Large intestine (tissue), 3 donors: ENCODE measurements around the gene DCDC2. TPM values are rescaled to one million over a fixed set of nuclear protein-coding genes. Genes with fewer than 3 reads are reported as not detected.
A peak's percentile ranks its signal among the peaks of the same experiment; 100 is the strongest.
"Not testable (repeated sequence)": the region's sequence is repeated elsewhere in the genome, so short reads cannot be mapped to it uniquely, and the experiment has no call there.

Experiments used
- DNase-seq, 2 donors: peaks; one replicate each; pipeline versions ENCODE4 v3.0.0 to v3.0.0-alpha.2; 2013
- H3K27ac ChIP-seq: one replicate; pipeline ENCODE4 v1.5.1; 2013; ENCODE audit warnings: low read length
- H3K27me3 ChIP-seq: 2 replicates; pipeline ENCODE4 v1.6.1; 2013; ENCODE audit warnings: low read length; ENCODE audit not compliant: control insufficient read depth, insufficient read depth
- H3K36me3 ChIP-seq: 2 replicates; pipeline ENCODE4 v1.6.1; 2013; ENCODE audit warnings: low read length; ENCODE audit not compliant: control insufficient read depth, insufficient read depth
- H3K4me1 ChIP-seq: one replicate; pipeline ENCODE4 v1.6.1; 2013; ENCODE audit warnings: low read length; ENCODE audit not compliant: control insufficient read depth, insufficient read depth
- H3K4me3 ChIP-seq: one replicate; pipeline ENCODE4 v1.5.1; 2013; ENCODE audit warnings: low read length
- H3K9me3 ChIP-seq: one replicate; pipeline ENCODE4 v1.6.1; 2013; ENCODE audit warnings: mild to moderate bottlenecking, low read depth, low read length, moderate library complexity; ENCODE audit not compliant: control insufficient read depth
- WGBS: methylation state at CpG from one replicate; pipeline ENCODE4 v1.1.5; 2013; ENCODE audit warnings: low lambda C conversion rate; ENCODE audit not compliant: insufficient coverage; 5-methylcytosine and 5-hydroxymethylcytosine counted together
- polyA plus RNA-seq: library from polyadenylated mRNA; unstranded; fragments of 120-200 nt; gene quantifications from one replicate; pipeline ENCODE4 v1.2.1, GENCODE V29; 2013

Gene DCDC2
- polyA plus RNA-seq, 1 donor, result 8.3 TPM

- no peaks in the 10 kb centered on the region for H3K9me3 ChIP-seq
- no peak overlapping the region for H3K4me3 ChIP-seq
- H3K36me3 ChIP-seq, result no peaks in the 10 kb centered on the region
- no peaks in the 10 kb centered on the region for H3K27me3 ChIP-seq
- no peak overlapping the region for H3K27ac ChIP-seq
- no peaks in the 10 kb centered on the region for H3K4me1 ChIP-seq
- no peak for DNase-seq
These were observed 85.3 kb downstream of the DCDC2 start for GRCh38 chr6:24272553-24272952.

- H3K9me3 ChIP-seq, result no peaks in the 10 kb centered on the region
- H3K4me3 ChIP-seq, result no peak overlapping the region
- no peak for DNase-seq
- H3K4me1 ChIP-seq, result no peaks in the 10 kb centered on the region
- H3K36me3 ChIP-seq, result no peaks in the 10 kb centered on the region
- no CpG with 5 or more reads among the region's 1 CpG for WGBS
- H3K27ac ChIP-seq, result no peak overlapping the region
- no peaks in the 10 kb centered on the region for H3K27me3 ChIP-seq
These were observed 85.7 kb downstream of the DCDC2 start for GRCh38 chr6:24272148-24272547.

GRCh38 chr6:24270011-24270410, 87.8 kb downstream of the DCDC2 start:
- WGBS, result no CpG with 5 or more reads among the region's 1 CpG
- no peak overlapping the region for H3K4me3 ChIP-seq
- no peak overlapping the region for H3K27ac ChIP-seq
- H3K9me3 ChIP-seq, result no peaks in the 10 kb centered on the region
- no peaks in the 10 kb centered on the region for H3K27me3 ChIP-seq
- no peaks in the 10 kb centered on the region for H3K4me1 ChIP-seq
- DNase-seq, result peak in 1 of 2 donors; percentile 22
- H3K36me3 ChIP-seq, result no peaks in the 10 kb centered on the region

DNA sequence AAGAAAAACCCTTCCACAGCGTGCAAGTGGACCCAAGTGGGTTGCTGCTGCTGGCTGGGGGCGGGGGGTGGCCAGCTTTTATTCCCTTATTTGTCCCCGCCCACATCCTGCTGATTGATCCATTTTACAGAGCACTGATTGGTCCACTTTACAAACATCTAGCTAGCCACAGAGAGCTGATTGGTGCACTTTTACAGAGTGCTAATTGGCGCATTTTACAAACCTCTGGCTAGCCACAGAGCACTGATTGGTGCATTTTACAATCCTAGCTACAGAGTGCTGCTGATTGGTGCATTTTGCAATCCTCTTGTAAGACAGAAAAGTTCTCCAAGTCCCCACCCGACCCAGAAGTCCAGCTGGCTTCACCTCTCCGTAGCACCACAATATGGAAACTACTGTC, 99.6 kb downstream of the DCDC2 start:
- H3K4me3 ChIP-seq, H3K27me3 ChIP-seq, H3K27ac ChIP-seq, H3K36me3 ChIP-seq, H3K4me1 ChIP-seq, H3K9me3 ChIP-seq, DNase-seq: not testable (repeated sequence)
- no CpG with 5 or more reads among the region's 6 CpGs for WGBS

- no peaks in the 10 kb centered on the region for H3K27me3 ChIP-seq
- 100% methylated on average over 3 of the region's 4 CpGs for WGBS
- H3K36me3 ChIP-seq, result no peaks in the 10 kb centered on the region
- H3K4me1 ChIP-seq, result no peaks in the 10 kb centered on the region
- H3K9me3 ChIP-seq, result no peaks in the 10 kb centered on the region
- H3K27ac ChIP-seq, result no peak overlapping the region
- DNase-seq, result no peak
- no peak overlapping the region for H3K4me3 ChIP-seq
These were observed 100.6 kb downstream of the DCDC2 start for GRCh38 chr6:24257282-24257681.

GRCh38 chr6:24255676-24256075, 102.2 kb downstream of the DCDC2 start:
- no peaks in the 10 kb centered on the region for H3K27me3 ChIP-seq
- WGBS, result 83% methylated on average over 1 of the region's 1 CpG
- H3K27ac ChIP-seq, result no peak overlapping the region
- no peaks in the 10 kb centered on the region for H3K4me1 ChIP-seq
- no peak overlapping the region for H3K4me3 ChIP-seq
- H3K9me3 ChIP-seq, result no peaks in the 10 kb centered on the region
- H3K36me3 ChIP-seq, result no peaks in the 10 kb centered on the region
- DNase-seq, result no peak

DNA sequence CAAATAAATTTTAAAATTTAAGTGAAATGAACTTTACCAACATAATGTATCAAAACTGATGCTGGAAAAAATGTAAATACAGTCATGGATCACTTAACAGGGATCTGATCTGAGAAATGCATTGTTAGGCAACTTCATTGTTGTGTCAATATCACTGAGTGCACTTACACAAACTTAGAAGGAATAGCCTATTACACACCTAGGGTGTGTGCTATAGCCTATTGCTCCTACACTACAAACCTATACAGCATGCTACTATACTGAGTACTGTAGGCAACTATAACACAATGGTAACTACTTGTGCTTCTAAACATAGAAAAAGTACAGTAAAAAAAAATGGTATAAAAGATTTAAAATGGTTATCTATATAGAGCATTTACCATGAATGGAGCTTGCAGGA, 104.5 kb downstream of the DCDC2 start:
- Histone ChIP-seq H3K4me3 (no peak overlapping the region), H3K9me3 (no peaks in the 10 kb centered on the region), H3K4me1 (no peaks in the 10 kb centered on the region), H3K36me3 (no peaks in the 10 kb centered on the region), H3K27ac (no peak overlapping the region), H3K27me3 (no peaks in the 10 kb centered on the region)
- no peak for DNase-seq

- Histone ChIP-seq H3K27me3 (no peaks in the 10 kb centered on the region), H3K4me3 (no peak overlapping the region), H3K9me3 (no peaks in the 10 kb centered on the region), H3K36me3 (no peaks in the 10 kb centered on the region), H3K27ac (no peak overlapping the region), H3K4me1 (no peaks in the 10 kb centered on the region)
- 100% methylated on average over 1 of the region's 1 CpG for WGBS
- DNase-seq, result no peak
These were observed 105.6 kb downstream of the DCDC2 start for GRCh38 chr6:24252280-24252679.

DNA sequence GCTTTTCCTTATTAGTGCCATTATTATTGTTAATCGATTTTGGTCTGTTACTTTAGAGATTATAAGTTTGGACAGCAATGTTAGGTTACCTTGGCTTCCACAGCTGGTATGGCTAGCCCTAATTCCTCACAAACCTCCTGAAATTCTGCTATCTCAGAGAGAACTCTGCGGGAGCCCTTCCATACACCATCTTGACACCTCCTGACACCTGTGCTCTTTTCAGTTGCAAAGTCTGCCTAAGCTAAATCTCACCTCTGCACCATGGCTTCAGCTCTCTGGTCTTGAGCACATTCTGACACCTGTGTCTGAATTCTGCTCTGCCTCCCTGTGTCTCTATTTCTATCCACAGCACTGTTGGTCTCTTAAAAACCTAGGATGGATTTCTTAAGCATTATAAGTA, 106.5 kb downstream of the DCDC2 start:
- WGBS, result no CpG with 5 or more reads among the region's 2 CpGs
- H3K4me3 ChIP-seq, result no peak overlapping the region
- DNase-seq, result no peak

GRCh38 chr6:24249926-24250325, 107.9 kb downstream of the DCDC2 start:
- H3K9me3 ChIP-seq, result no peaks in the 10 kb centered on the region
- H3K27me3 ChIP-seq, result no peaks in the 10 kb centered on the region
- no peaks in the 10 kb centered on the region for H3K36me3 ChIP-seq
- no peak overlapping the region for H3K27ac ChIP-seq
- no peaks in the 10 kb centered on the region for H3K4me1 ChIP-seq
- H3K4me3 ChIP-seq, result no peak overlapping the region
- DNase-seq, result no peak
- no CpG with 5 or more reads among the region's 4 CpGs for WGBS

More for the DNA sequence above, 106.5 kb downstream of the DCDC2 start:
- Histone ChIP-seq H3K4me1 (no peaks in the 10 kb centered on the region), H3K27ac (no peak overlapping the region), H3K27me3 (no peaks in the 10 kb centered on the region), H3K9me3 (no peaks in the 10 kb centered on the region), H3K36me3 (no peaks in the 10 kb centered on the region)

GRCh38 chr6:24245275-24245674, 112.6 kb downstream of the DCDC2 start:
- 100% methylated on average over 1 of the region's 2 CpGs for WGBS
- DNase-seq, result no peak
- Histone ChIP-seq H3K4me3 (no peak overlapping the region), H3K36me3 (peaks cover 2% of the 10 kb centered on the region), H3K4me1 (no peaks in the 10 kb centered on the region), H3K27me3 (no peaks in the 10 kb centered on the region), H3K27ac (no peak overlapping the region), H3K9me3 (no peaks in the 10 kb centered on the region)
